Glomerular visceral epithelial cell (primary cell): ENCODE measurements around the gene FAM3C.
A peak's percentile ranks its signal among the peaks of the same experiment; 100 is the strongest.

ENCODE experiments used
- DNase-seq: peaks from one replicate; pipeline ENCODE4 v3.0.0-alpha.2; 2016; ENCODE audit errors: extremely low spot score

Gene FAM3C

DNA sequence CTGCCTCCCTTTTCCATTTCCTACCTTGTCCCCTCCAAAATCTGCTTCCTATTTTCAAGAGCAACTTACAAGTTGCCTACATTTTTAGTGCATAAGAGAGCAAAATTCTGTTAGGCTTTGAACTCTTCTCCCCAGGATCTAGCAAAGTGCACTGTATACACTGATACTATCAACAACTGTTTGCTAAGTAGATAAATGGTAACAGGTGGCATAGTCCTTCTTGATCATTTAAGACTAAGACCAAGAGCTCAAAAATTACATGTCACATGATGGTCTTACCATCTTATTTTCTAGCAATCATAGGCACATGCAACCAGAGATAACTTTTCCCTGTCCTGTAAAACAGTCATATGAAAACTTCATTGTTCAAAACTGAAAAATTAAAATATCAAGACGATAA lies 16.2 kb downstream of the FAM3C start:
- no peak for DNase-seq

DNA sequence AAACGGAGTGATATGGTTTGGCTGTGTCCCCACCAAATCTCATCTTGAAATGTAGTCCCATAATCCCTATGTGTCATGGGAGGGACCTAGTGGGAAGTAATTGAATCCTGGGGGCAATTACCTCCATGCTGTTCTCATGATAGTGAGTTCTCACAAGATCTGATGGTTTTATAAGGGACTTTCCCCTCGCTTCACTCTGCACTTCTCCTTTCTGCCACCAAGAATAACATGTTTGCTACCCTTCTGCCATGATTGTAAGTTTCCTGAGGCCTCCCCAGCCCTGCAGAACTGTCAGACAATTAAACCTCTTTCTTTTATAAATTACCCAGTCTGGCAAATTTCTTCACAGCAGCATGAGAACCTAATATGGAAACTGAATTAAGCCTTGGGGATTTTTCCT lies 19.1 kb downstream of the FAM3C start:
- no peak for DNase-seq

DNA sequence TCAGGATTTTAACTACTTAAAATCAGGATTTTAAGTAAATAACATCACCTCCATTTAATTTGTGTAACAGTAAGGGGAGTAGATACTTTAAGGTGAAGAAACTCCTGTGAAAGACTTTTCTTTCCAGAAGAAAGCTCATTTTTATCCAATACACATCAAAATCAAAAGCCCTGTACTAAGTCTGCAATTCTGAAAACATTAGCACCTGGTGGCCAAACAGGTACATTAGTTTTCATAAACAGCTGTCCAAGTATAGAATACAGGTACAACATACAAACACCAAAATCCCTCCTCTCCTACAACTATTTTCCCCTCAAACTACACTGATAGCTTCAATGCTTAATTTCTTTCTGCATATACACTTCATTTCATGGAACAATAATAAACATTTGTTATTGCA lies 22.9 kb downstream of the FAM3C start:
- DNase-seq = no peak

DNA sequence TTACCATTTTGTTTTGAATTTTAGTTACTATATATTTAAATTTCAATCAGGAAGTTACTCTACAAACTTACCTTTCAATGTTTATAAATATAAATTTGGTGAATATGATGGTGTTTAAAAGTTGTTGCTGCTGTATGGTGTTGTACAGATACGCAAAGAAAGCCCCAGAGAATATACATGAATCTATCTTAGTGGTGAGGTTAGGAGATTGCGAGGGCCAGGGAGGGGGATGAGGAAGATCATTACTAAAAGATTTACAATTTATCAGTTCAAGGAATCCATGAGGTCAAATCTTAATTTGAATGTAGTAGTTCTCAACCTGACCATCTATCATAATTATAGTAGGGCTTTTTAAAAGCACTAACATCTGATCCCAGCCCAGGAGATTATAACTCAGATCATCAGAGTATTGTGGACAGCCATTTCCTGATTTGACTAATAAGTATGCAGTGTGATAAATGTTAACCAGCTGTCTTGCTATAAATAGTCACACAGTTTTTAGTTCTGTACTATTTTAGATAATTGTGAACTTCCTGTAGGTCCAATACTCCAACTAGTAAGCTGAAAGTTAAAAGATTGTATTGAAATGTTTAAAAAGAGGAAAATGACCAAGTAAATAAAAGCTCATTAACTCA lies 23.6 kb downstream of the FAM3C start:
- DNase-seq = no peak

DNA sequence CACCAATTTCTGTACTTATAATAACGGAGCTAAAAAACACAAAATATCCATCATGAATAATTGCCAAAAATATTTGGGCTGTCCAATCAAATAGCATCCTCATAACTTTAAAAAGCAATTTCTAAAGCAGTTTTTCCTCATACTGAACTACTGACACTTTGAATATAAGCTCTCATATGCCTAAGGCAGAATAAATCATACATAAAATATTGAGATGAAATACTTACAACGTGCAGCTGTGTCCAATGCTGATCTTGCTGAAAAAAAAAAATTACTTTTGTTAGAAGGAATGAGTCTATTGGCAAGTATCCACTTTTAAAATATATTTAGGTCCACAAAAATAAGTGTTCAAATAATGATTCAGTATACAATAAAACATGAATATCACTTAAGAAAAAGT lies 24.2 kb downstream of the FAM3C start:
- DNase-seq = no peak

DNA sequence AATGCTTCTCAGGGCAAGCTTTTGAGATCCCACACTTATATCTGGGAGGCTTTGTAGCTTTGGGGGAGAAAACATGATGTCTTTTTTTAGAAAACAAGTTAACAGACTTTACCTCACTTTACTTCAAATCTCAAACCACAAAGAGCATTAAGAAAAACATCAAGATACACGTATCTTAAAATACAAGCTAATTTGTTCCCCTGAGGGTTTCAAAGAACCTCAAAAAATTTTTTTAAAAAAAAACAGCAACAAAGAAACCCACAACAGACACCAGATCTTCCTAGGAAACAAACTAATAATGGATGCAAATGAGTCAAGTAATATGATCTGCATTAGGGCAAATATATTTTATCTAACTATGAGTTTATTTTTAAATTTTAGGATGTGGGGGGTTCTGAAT lies 24.7 kb downstream of the FAM3C start:
- DNase-seq = no peak

DNA sequence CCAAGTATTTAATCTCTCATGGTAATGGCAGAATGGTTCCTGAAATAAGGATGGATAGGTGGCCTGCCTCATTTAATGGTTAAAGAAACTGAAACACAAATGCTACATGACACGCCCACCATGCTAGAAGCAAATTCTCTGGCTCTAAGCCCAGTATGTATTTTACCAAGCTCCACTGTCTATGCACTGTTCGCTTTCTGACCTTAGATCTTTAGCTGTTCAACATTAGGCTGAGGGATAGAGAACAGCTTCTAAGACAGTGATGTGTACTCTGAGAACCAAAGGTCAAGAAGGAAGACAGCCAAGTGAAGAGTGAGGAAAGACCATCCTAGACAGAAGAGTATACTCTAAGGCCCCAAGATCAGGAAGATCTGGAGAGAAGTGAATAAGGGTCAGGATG lies 26.6 kb downstream of the FAM3C start:
- DNase-seq = peak; percentile 18

DNA sequence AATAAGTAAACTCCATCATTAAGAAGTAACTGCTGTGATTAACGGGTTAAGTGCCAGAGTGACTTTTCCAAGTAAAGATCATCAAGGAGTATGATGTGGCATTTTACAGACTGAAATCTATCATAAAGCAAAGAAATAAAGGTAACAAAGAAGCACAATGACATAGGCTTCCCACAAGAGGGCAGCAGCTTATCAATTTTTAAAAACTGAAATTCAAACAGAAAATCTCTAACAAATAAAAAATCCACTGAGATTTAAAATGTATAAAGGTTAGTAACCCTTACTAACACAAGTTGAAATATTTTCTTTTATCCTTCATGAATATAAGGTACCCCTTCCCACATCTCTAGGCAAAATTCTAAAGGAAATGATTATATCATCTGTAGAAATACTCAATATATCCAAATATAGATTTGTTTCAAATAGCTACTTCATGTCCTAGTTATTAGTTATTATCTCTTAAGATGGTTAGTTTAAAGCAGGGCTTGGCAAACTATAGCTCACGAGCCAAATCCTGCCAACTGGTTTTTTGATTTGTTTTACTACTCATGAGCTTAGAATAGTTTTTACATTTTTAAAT lies 29.2 kb downstream of the FAM3C start:
- peak; percentile 41 for DNase-seq

DNA sequence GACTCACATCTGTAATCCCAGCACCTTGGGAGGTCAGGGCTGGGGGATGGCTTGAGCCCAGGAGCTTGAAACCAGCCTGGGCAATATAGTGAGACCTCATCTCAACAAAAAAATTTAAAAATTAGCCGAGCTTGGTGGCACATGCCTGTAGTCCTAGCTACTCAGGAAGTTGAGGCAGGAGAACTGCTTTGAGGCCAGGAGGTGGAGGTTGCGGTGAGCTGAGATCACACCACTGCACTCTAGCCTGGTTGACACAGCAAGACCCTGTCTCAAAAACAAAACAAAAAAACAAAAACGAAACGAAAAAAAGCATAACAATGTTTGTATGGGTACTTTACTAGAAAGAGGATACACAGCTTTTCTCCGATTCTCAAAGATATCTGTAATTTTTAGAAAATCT lies 35.5 kb downstream of the FAM3C start:
- no peak for DNase-seq

DNA sequence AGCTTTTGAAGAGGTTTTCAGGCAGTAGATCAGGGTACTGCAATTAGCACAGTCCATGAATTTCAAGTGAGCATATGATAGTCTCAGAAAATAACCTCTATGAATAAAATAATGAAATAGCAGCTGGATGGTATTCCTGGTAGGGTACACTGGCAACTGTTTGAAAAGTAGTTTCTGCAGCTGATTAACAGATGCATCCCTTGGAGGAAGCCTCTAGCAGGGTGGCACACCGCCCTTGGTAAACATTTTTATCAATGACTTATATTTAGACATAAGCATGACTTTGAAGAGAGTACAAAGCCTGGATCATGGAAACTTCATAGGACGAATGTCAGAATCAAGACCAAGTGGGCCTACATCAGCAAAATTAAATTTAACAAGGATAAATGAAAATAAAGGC lies 40.5 kb downstream of the FAM3C start:
- DNase-seq = no peak

DNA sequence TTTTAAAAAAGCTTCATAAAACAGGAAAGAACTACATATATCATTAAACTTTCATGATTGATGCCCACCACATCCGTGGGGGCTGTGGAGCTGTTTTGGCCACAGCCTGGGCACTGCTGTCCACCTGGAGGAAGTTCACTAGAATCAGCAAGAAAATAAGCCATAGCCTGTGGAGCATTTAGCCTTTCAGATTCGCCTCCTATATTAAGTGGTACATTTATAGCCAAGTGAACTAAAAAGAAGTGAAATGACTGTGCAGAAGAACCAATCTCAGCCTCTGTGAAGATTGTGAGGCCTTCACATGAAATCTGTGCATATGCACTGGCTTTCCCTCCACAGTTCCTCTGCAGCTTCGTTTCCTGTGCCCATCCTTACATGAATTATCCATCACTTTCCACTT lies 43.8 kb downstream of the FAM3C start:
- no peak for DNase-seq

DNA sequence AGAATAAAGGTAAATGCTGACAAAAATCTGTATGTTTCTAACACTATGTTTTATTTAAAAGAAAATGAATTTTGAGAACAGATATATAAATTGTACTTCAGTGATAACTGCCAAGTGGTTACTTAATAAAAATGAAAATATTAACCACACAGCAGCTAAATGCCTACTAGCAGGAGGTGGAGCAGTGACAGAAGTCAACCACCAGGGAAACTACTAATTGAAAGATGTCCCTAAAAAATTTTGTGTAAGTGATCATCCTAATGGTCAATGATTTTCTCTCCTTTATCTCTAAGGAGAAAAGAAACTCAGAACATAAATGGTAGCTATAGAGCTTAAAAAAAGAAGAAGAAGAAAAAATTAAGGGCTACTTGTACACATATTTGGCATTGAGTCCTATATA lies 44.4 kb downstream of the FAM3C start:
- no peak for DNase-seq

DNA sequence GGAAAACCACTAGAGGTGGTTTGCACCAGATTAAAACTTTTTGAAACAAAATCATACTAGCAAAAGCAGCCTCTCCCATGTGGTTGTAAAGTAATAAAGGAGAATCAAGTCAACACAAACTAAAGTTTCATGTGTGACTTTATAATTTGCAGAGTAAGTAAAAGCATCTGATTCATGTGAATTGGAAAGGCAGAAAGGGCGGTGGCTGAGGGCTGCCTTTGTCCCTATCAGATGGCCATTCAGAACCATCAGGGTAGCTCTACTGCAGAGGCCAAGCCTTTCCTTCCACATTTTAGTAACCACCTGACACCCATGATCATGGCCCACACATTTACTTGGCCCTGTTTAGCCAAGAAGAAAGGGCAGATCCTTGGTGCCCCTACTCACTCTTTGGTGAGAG lies 51.6 kb downstream of the FAM3C start:
- DNase-seq = no peak

DNA sequence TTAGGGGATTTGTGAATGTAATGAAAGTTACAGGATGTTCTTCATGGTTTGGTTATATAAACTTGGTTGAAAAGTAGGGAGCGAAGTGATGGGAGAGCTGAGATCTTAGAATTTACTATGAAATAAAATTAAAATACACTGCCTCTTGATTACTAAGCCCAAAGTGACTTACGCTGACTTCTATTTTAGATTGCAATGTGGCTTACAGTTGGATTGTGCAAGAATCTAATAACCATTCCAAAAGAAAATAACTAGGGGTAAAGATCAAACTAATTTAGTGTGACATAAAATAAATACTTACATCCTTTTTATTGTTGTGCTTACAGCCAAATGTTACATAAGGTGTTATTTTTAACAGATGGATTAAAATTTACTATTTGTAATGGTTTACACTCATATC lies 52.0 kb downstream of the FAM3C start:
- DNase-seq = no peak

DNA sequence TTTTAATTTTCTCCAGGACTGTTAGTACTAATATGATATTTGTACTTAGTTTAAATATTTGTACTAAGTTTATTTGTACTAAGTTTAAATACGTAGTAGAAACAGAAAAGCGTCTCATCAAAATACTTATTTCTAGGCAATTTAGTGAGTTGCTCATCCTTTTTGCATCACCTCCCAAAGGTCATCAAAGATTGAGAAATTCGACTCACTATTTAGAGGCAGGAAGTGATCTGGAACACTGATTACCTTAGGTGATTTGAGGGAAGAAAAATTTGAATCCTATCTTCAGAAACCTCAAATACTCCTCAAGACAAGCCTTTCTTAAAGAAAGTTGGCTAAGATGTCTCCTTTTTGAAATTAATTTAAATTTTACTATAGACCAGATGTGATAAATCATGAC lies 52.8 kb downstream of the FAM3C start:
- no peak for DNase-seq

DNA sequence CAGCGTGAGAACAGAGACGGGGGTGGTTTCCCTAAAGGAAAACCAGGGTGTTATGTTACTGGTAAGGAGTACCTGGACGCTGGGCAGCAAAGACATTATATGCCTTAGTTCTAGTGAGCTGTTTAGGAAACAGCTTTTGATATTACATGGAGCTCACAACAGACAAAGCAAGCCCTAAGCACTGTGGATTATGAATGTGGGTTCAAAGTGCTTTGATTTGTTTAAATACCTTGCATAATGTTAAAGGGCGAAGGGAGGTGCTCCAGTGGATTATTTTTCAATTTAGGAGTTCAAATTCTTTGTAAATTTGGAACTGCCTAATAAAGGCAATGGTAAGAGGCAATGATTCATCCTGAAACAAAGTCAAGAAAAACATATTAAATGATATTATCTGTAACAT lies 53.5 kb downstream of the FAM3C start:
- DNase-seq = no peak

DNA sequence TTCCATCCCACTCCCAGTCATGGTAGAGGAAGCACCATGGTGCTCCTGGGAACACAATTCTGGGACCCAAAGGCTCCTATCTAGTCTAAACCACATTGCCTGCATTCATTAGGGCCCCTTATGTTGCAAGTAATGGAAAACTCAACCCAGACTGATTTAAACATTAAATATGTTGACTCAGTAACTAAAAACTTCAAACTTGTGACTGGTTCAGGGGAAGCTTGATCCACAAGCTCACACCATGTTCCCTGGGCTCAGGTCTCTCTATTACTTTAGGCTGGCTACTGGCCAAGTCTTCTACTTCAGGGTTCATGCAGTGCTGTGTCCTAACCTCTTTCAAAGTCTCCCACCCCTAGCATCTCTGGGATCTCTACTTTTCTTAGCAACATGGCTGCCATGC lies 54.2 kb downstream of the FAM3C start:
- no peak for DNase-seq

DNA sequence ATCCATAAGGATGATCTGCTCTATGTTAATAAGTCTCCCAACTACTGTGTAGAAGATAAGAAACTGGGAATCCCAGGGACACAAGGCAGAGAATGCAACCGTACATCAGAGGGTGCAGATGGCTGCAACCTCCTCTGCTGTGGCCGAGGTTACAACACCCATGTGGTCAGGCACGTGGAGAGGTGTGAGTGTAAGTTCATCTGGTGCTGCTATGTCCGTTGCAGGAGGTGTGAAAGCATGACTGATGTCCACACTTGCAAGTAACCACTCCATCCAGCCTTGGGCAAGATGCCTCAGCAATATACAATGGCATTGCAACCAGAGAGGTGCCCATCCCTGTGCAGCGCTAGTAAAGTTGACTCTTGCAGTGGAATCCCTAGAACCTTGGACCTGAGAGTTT lies 57.0 kb downstream of the FAM3C start:
- no peak for DNase-seq

DNA sequence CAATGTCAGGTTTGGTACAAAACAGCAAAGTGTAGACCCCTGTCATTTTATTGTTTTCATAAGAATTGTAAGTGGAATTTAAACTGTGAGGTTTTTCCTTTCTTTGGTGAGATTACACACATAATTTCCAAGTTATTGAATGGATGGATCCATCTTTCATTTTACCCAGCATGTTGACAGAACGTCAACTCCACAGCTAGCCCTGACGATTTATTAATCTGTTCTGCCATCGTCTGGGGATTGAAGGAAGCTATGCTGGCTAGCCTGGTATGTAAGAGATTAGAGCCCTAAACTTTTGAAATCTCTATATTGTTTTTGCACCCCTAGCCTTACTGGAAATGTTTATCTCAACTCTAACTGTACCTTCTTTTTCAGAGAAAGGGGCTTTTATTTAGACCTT lies 58.7 kb downstream of the FAM3C start:
- DNase-seq = no peak

DNA sequence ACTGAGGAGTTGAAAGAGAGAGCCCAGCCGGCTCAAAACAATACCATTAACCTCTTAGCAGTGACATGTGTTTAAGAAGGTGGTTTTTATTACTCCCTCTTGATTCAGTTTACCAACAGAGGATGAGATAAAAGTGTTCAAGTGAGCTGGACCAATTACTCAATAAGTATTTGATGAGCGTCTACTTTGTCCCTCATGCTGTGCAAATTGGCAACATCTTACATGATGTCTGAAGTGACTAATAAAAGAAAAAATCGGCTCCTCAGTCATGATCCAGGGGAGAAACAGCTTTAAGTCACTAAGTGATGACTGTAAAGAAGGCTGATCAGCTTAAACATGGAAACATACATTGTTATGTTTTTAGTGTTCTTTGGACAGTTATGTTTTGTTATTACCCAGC lies 59.5 kb downstream of the FAM3C start:
- DNase-seq = no peak

DNA sequence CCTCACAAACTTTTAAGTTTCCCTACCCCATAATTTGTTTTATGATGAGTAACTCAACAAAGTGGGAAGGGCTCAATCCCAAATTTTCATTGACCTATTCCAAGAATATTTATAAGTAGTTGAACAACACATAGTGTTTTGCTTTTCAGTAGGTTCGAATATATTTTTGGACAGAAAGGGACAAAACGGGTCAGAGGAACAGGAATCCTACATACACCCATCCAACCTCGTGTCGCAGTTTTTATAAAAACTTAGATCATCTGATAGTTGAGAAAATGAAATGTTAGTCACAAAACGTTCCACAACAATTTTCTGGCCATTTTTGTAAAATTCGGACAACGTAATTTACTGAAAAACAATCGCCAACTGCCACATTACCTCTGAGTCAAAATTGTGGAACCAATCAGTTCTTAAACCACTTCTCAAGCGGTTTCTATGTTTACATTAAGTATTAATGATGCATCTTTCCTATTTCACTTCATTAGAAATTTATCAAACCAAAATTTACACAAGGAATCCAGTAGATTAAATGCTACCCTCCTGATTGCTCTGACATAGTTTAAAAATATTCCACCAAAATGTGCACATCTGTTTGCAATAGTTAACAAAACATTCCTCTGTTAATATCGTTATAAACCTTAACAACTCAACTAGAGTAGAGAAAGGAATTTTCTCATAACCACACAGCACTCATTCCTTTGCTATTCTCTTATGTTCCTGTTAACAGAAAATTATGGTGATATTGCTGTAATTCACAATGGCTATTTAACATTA lies 61.0 kb downstream of the FAM3C start:
- DNase-seq = no peak

DNA sequence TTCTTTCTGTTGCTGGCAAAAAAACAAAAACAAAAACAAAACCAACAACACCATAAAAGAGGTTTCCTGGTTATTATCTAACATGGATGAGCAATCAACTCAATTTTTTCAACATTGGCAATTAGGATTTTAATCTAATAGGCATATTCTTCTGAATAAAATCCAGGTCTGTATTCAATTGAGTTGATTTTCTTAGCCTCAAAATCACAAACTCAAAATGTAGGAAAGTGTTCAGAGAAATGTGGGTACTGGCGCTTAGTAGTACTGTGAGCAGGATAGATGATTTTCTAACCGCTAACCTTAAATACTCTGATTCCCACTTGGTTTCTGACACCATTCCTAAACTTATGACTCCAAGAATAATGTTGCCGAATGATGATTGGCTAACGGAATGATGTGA lies 61.7 kb downstream of the FAM3C start:
- no peak for DNase-seq

DNA sequence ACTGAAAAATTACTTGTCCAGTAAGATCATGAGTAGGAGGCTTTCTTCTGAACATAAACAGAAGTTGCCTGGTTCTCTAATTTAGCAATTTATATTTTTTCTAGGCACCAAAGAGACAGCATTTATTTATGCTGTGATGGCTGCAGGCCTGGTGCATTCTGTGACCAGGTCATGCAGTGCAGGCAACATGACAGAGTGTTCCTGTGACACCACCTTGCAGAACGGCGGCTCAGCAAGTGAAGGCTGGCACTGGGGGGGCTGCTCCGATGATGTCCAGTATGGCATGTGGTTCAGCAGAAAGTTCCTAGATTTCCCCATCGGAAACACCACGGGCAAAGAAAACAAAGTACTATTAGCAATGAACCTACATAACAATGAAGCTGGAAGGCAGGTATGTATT lies 64.5 kb downstream of the FAM3C start:
- DNase-seq = no peak

DNA sequence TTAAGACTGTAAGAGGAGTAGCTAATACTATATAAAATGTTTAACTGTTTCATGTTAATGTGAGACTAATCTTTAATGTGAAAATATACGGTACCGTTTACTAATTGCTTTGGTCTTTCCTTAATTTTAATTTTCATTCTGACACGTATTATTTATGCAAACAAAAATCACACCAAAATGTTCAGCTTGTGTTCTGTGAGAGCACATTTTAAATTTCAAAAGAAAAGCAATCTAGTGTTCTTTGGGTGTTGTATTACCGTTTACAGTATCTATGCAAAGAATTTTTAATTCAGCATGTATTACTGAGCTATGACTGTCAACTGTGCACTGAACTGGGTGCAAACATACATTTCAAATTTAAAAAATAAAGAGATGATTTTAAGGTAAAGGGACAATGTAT lies 65.1 kb downstream of the FAM3C start:
- no peak for DNase-seq
